Astrocyte (in vitro differentiated cells and primary cell): ENCODE measurements around the gene MIAT. TPM values are rescaled to one million over a fixed set of nuclear protein-coding genes. Genes with fewer than 3 reads are reported as not detected.
A peak's percentile ranks its signal among the peaks of the same experiment; 100 is the strongest.

Experiments
- DNase-seq: peaks from one replicate; pipeline ENCODE4 v3.0.0-alpha.2; 2010; ENCODE audit warnings: low read depth
- FAIRE-seq: peaks from 2 replicates; lab custom pipeline; 2011; peaks lifted over from hg19 to GRCh38; lab: Jason Lieb, UNC
- H2AFZ ChIP-seq: 2 replicates; pipeline ENCODE4 v1.6.0; 2012; ENCODE audit warnings: low read depth, low read length, inconsistent platforms
- H3K27ac ChIP-seq: 2 replicates; pipeline ENCODE4 v1.5.1; 2011; ENCODE audit warnings: low read depth, low read length, inconsistent platforms
- H3K27me3 ChIP-seq: 2 replicates; pipeline ENCODE4 v1.6.0; 2011; ENCODE audit warnings: low read length, inconsistent platforms; ENCODE audit not compliant: insufficient read depth
- H3K36me3 ChIP-seq: 2 replicates; pipeline ENCODE4 v1.5.1; 2011; ENCODE audit warnings: low read length, inconsistent platforms; ENCODE audit not compliant: insufficient read depth
- H3K4me1 ChIP-seq: 2 replicates; pipeline ENCODE4 v1.5.1; 2011; ENCODE audit warnings: low read length, inconsistent platforms; ENCODE audit not compliant: insufficient read depth
- H3K4me2 ChIP-seq: 2 replicates; pipeline ENCODE4 v1.6.0; 2012; ENCODE audit warnings: low read length, inconsistent platforms
- H3K4me3 ChIP-seq: 2 replicates; pipeline ENCODE4 v1.5.1; 2011; ENCODE audit warnings: low read depth, mild to moderate bottlenecking, low read length, inconsistent platforms; ENCODE audit not compliant: insufficient read depth
- H3K79me2 ChIP-seq: 2 replicates; pipeline ENCODE4 v1.6.0; 2012; ENCODE audit warnings: mild to moderate bottlenecking, low read length, inconsistent platforms; ENCODE audit not compliant: insufficient read depth
- H3K9ac ChIP-seq: 2 replicates; pipeline ENCODE4 v1.6.0; 2012; ENCODE audit warnings: mild to moderate bottlenecking, low read length, inconsistent platforms
- H3K9me3 ChIP-seq: 2 replicates; pipeline ENCODE4 v1.5.1; 2012; ENCODE audit warnings: low read depth, mild to moderate bottlenecking, low read length, inconsistent platforms; ENCODE audit not compliant: insufficient read depth
- H4K20me1 ChIP-seq: 2 replicates; pipeline ENCODE4 v1.6.0; 2012; ENCODE audit warnings: low read length, inconsistent platforms; ENCODE audit not compliant: insufficient read depth
- H3K27ac Mint-ChIP-seq: one replicate; pipeline ENCODE4 v1.8.0; 2021; ENCODE audit warnings: mild to moderate bottlenecking, mixed read lengths; ENCODE audit not compliant: unreplicated experiment
- H3K27me3 Mint-ChIP-seq: one replicate; pipeline ENCODE4 v1.8.0; 2021; ENCODE audit warnings: low read depth, mixed read lengths; ENCODE audit not compliant: unreplicated experiment
- H3K36me3 Mint-ChIP-seq: one replicate; pipeline ENCODE4 v1.8.0; 2021; ENCODE audit warnings: low read depth, mixed read lengths; ENCODE audit not compliant: unreplicated experiment
- H3K4me1 Mint-ChIP-seq: one replicate; pipeline ENCODE4 v1.8.0; 2021; ENCODE audit warnings: low read depth, mixed read lengths; ENCODE audit not compliant: unreplicated experiment
- H3K4me3 Mint-ChIP-seq: one replicate; pipeline ENCODE4 v1.8.0; 2021; ENCODE audit warnings: mild to moderate bottlenecking, moderate library complexity, mixed read lengths; ENCODE audit not compliant: unreplicated experiment
- H3K9me3 Mint-ChIP-seq: one replicate; pipeline ENCODE4 v1.8.0; 2021; ENCODE audit warnings: mild to moderate bottlenecking, mixed read lengths; ENCODE audit not compliant: unreplicated experiment
- CTCF ChIP-seq: IDR thresholded peaks from 2 replicates; pipeline ENCODE4 v1.5.1; 2011; ENCODE audit warnings: low read depth, mild to moderate bottlenecking, inconsistent platforms, low read length, moderate library complexity; ENCODE audit not compliant: insufficient read depth
- EZH2 ChIP-seq: IDR thresholded peaks from 2 replicates; pipeline ENCODE4 v1.6.1; 2012; ENCODE audit warnings: mild to moderate bottlenecking, low read length, inconsistent platforms; ENCODE audit not compliant: insufficient read depth
- total RNA-seq: library from RNA; stranded (reverse); gene quantifications from 2 replicates; pipeline ENCODE4 v1.2.1, GENCODE V29; 2021

The MIAT gene
- total RNA-seq, 1 donor from 2014 or later: 22.8 TPM

- peak overlapping the region; percentile 49 for H3K4me2 ChIP-seq
- peak; percentile 81 for FAIRE-seq
- peak overlapping the region; percentile 44 for H3K27ac ChIP-seq
These were observed 52.4 kb downstream of the MIAT start for GRCh38 chr22:26709617-26710390.

GRCh38 chr22:26711205-26711963 is 54.0 kb downstream of the MIAT start:
- Histone ChIP-seq H2AFZ (no peak overlapping the region), H3K4me3 (no peak overlapping the region), H3K36me3 (no peaks in the 10 kb centered on the region), H3K27ac (no peak overlapping the region), H3K4me1 (peaks cover 29% of the 10 kb centered on the region), H3K79me2 (no peaks in the 10 kb centered on the region), H3K4me2 (no peak overlapping the region), H3K9me3 (peaks cover 3% of the 10 kb centered on the region), H3K27me3 (no peaks in the 10 kb centered on the region), H4K20me1 (no peaks in the 10 kb centered on the region), H3K9ac (no peak overlapping the region)
- FAIRE-seq (peak; percentile 88), DNase-seq (no peak)
- TF ChIP-seq CTCF (no peak), EZH2 (no peak)
- H3K27me3 Mint-ChIP-seq: no peaks in the 10 kb centered on the region
- H3K4me3 Mint-ChIP-seq: no peak overlapping the region
- H3K9me3 Mint-ChIP-seq: peaks cover 8% of the 10 kb centered on the region
- peaks cover 9% of the 10 kb centered on the region for H3K4me1 Mint-ChIP-seq
- peaks cover 20% of the 10 kb centered on the region for H3K36me3 Mint-ChIP-seq
- H3K27ac Mint-ChIP-seq: no peak overlapping the region

More at GRCh38 chr22:26709617-26710390, 52.4 kb downstream of the MIAT start:
- DNase-seq: peak; percentile 71
- Mint-ChIP-seq H3K36me3 (peaks cover 20% of the 10 kb centered on the region), H3K9me3 (peaks cover 8% of the 10 kb centered on the region), H3K27ac (no peak overlapping the region), H3K27me3 (no peaks in the 10 kb centered on the region), H3K4me3 (no peak overlapping the region), H3K4me1 (peaks cover 9% of the 10 kb centered on the region)
- H3K4me1 ChIP-seq: peaks cover 29% of the 10 kb centered on the region
- H3K36me3 ChIP-seq: no peaks in the 10 kb centered on the region
- no peak for TF ChIP-seq EZH2
- no peak for TF ChIP-seq CTCF
- peaks cover 3% of the 10 kb centered on the region for H3K9me3 ChIP-seq
- no peaks in the 10 kb centered on the region for H3K79me2 ChIP-seq
- H2AFZ ChIP-seq: no peak overlapping the region
- no peak overlapping the region for H3K9ac ChIP-seq
- no peaks in the 10 kb centered on the region for H4K20me1 ChIP-seq
- H3K27me3 ChIP-seq: no peaks in the 10 kb centered on the region
- H3K4me3 ChIP-seq: no peak overlapping the region
